HepG2 (cell line): ENCODE data around the gene CBL. TPM values are rescaled to one million over a fixed set of nuclear protein-coding genes. Genes with fewer than 3 reads are reported as not detected.

Source experiments
- ATAC-seq: fragments of 200-7000 bp; cut with Tn5 transposase; 3 replicates; pipeline ENCODE4 v1.9.1; 2020; ENCODE audit warnings: mild to moderate bottlenecking, moderate library complexity
- BruUV-seq: library from RNA; stranded (reverse); fragments of 400-500 nt; replicated peaks from 2 replicates; lab custom pipeline; 2021; lab: Mats Ljungman, UMichigan
- CTCF ChIA-PET: fragments of 300-600 bp; formaldehyde crosslinking; extraction: SDS; loops from one replicate; lab custom pipeline; 2021; ENCODE audit warnings: low total read pairs, inconsistent platforms, low intra/inter-chr PET ratio; lab: Yijun Ruan, JAX
- POLR2A ChIA-PET: fragments of 350-600 bp; sonication (Branson Sonifier 250); formaldehyde crosslinking; loops from one replicate; lab custom pipeline; 2020; ENCODE audit warnings: antibody characterized with exemption, inconsistent platforms; lab: Yijun Ruan, JAX
- DNase-seq: peaks from one replicate; pipeline ENCODE4 v3.0.0-alpha.2; 2015; ENCODE audit warnings: low spot score
- FAIRE-seq: peaks from 3 replicates; lab custom pipeline; 2011; peaks lifted over from hg19 to GRCh38; lab: Jason Lieb, UNC
- H2AFZ ChIP-seq: one replicate; pipeline ENCODE4 v1.6.1; 2011; ENCODE audit warnings: low read length, inconsistent platforms
- H3K27ac ChIP-seq: fragments of 300-600 bp; 3 replicates; pipeline ENCODE4 v1.8.0; 2011; ENCODE audit warnings: mixed run types, mild to moderate bottlenecking, mixed read lengths, low read length, inconsistent platforms; ENCODE audit not compliant: insufficient read depth; ENCODE audit errors: extremely low read length
- H3K27me3 ChIP-seq, 2 experiments: fragments of 200-600 bp in 1 of 2; 2 replicates in 1 of 2; 3 replicates in 1 of 2; pipeline versions ENCODE4 v1.6.0 to v1.8.0; 2011; ENCODE audit warnings: low read length in 2 of 2, mild to moderate bottlenecking in 2 of 2, moderate library complexity in 2 of 2, inconsistent platforms in 1 of 2; ENCODE audit not compliant: insufficient read depth in 2 of 2, control insufficient read depth in 1 of 2
- H3K36me3 ChIP-seq, 2 experiments: fragments of 200-600 bp in 1 of 2; replicated peaks in 1 of 2; 2 replicates in 1 of 2; 3 replicates in 1 of 2; pipeline versions ENCODE4 v1.5.1 to v1.8.0; 2011; ENCODE audit warnings: low read length in 2 of 2, inconsistent platforms in 1 of 2; ENCODE audit not compliant: insufficient read depth in 2 of 2, control insufficient read depth in 1 of 2
- H3K4me1 ChIP-seq: 2 replicates; pipeline ENCODE4 v1.5.1; 2012; ENCODE audit warnings: low read length, inconsistent platforms; ENCODE audit not compliant: insufficient read depth
- H3K4me2 ChIP-seq: 2 replicates; pipeline ENCODE4 v1.6.0; 2011; ENCODE audit warnings: low read depth, low read length, inconsistent platforms
- H3K4me3 ChIP-seq, 3 experiments: fragments of 200-600 bp in 1 of 3; sonication (generic), shearing (Covaris generic) in 1 of 3; replicated peaks in 1 of 3; 2 replicates each; pipeline ENCODE4 v1.5.1; 2011 to 2016; ENCODE audit warnings: low read length in 3 of 3, inconsistent platforms in 2 of 3, low read depth in 2 of 3, mild to moderate bottlenecking in 2 of 3, control low read depth in 1 of 3, mixed read lengths in 1 of 3; ENCODE audit not compliant: insufficient read depth in 1 of 3
- H3K79me2 ChIP-seq: one replicate; pipeline ENCODE4 v1.6.1; 2011; ENCODE audit warnings: low read length, inconsistent platforms; ENCODE audit not compliant: insufficient read depth
- H3K9ac ChIP-seq: 2 replicates; pipeline ENCODE4 v1.6.0; 2011; ENCODE audit warnings: mild to moderate bottlenecking, low read depth, low read length, inconsistent platforms; ENCODE audit not compliant: insufficient read depth
- H3K9me3 ChIP-seq: 2 replicates; pipeline ENCODE4 v1.5.1; 2012; ENCODE audit warnings: mild to moderate bottlenecking, low read length
- H4K20me1 ChIP-seq: 2 replicates; pipeline ENCODE4 v1.6.0; 2011; ENCODE audit warnings: inconsistent platforms, mild to moderate bottlenecking, low read length, moderate library complexity; ENCODE audit not compliant: insufficient read depth
- CEBPB ChIP-seq: IDR thresholded peaks from 2 replicates; pipeline ENCODE4 v1.6.1; 2011; ENCODE audit warnings: low read depth, low read length, improper control_type of control experiment, borderline replicate concordance
- GATAD2A ChIP-seq: IDR thresholded peaks from 2 replicates; pipeline ENCODE4 v1.6.1; 2016
- MATR3 ChIP-seq: sonication (generic); formaldehyde crosslinking; IDR thresholded peaks from 2 replicates; pipeline ENCODE4 v1.4.0; 2020; ENCODE audit warnings: missing genetic modification reagents
- SIX1 ChIP-seq: sonication (generic); formaldehyde crosslinking; IDR thresholded peaks from 2 replicates; pipeline ENCODE4 v1.4.0; 2020; ENCODE audit warnings: missing genetic modification reagents, borderline replicate concordance
- SNAI1 ChIP-seq: sonication (generic); formaldehyde crosslinking; IDR thresholded peaks from 2 replicates; pipeline ENCODE4 v1.5.0; 2020; ENCODE audit warnings: mild to moderate bottlenecking, missing genetic modification reagents, borderline replicate concordance
- STAG1 ChIP-seq: sonication (generic); formaldehyde crosslinking; IDR thresholded peaks from 2 replicates; pipeline ENCODE4 v1.4.0; 2020; ENCODE audit warnings: missing genetic modification reagents
- TBL1XR1 ChIP-seq: fragments of 150-350 bp; IDR thresholded peaks from 2 replicates; pipeline ENCODE4 v1.6.1; 2014; ENCODE audit warnings: borderline replicate concordance, low read length; ENCODE audit not compliant: partially characterized antibody
- TCF12 ChIP-seq, 2 experiments: fragments of 450-650 bp in 1 of 2; sonication (generic) in 1 of 2; formaldehyde crosslinking in 1 of 2; IDR thresholded peaks; 2 replicates each; pipeline versions ENCODE4 v1.6.1 to v1.8.0; 2017 to 2022; ENCODE audit warnings: antibody characterized with exemption in 1 of 2, mild to moderate bottlenecking in 1 of 2, missing genetic modification reagents in 1 of 2, moderate library complexity in 1 of 2
- TCF7 ChIP-seq: sonication (generic); IDR thresholded peaks from 2 replicates; pipeline ENCODE4 v1.6.1; 2016; ENCODE audit warnings: antibody characterized with exemption, low read depth
- ZBTB7B ChIP-seq: sonication (generic); formaldehyde crosslinking; IDR thresholded peaks from 2 replicates; pipeline ENCODE4 v1.4.0; 2020; ENCODE audit warnings: missing genetic modification reagents
- ZNF224 ChIP-seq: sonication (generic); formaldehyde crosslinking; IDR thresholded peaks from 2 replicates; pipeline ENCODE4 v1.5.0; 2020; ENCODE audit warnings: mild to moderate bottlenecking, missing genetic modification reagents
- ZNF256 ChIP-seq: sonication (generic); formaldehyde crosslinking; conservative IDR thresholded peaks from 2 replicates; pipeline ENCODE4 v1.4.0; 2020; ENCODE audit warnings: missing genetic modification reagents
- ZNF747 ChIP-seq: sonication (generic); formaldehyde crosslinking; IDR thresholded peaks from 2 replicates; pipeline ENCODE4 v1.8.1; 2023; ENCODE audit warnings: missing genetic modification reagents, mild to moderate bottlenecking, borderline replicate concordance
- ZNF879 ChIP-seq: sonication (generic); formaldehyde crosslinking; IDR thresholded peaks from 2 replicates; pipeline ENCODE4 v1.8.1; 2023; ENCODE audit warnings: missing genetic modification reagents
- WGBS: methylation state at CpG from one replicate; pipeline ENCODE4 v1.1.6; 2017; ENCODE audit warnings: low lambda C conversion rate; 5-methylcytosine and 5-hydroxymethylcytosine counted together
- in situ Hi-C: cut with HindIII; loops from 2 replicates; pipeline ENCODE4 v1.10.0; 2017; ENCODE audit warnings: low pct_unique_long_range_greater_than_20kb; ENCODE audit not compliant: extremely low pct_ligation_motif_present
- intact Hi-C: fragments of 100-400 bp; cut with micrococcal nuclease; formaldehyde crosslinking; loops from one replicate; pipeline ENCODE4 v1.10.0; 2022; ENCODE audit not compliant: unreplicated experiment
- polyA plus RNA-seq, 8 experiments: library from polyadenylated mRNA; depleted of rRNA in 3 of 8; stranded (reverse) in 7 of 8; unstranded in 1 of 8; fragments of >200 nt; fragmentation: Illumina TruSeq in 4 of 8; extraction: Trizol in 4 of 8; gene quantifications; 2 replicates each; pipeline versions ENCODE4 v1.2.1 to v1.2.3, GENCODE V29; 2011 to 2016; ENCODE audit warnings: low read depth in 4 of 8, missing spikeins in 1 of 8, mixed read lengths in 1 of 8; ENCODE audit not compliant: insufficient read depth in 1 of 8
- total RNA-seq, 5 experiments: library from RNA; depleted of rRNA; stranded (reverse); fragments of >200 nt; fragmentation: Illumina TruSeq; extraction: Trizol; gene quantifications; 2 replicates each; pipeline ENCODE4 v1.2.3, GENCODE V29; 2016; ENCODE audit warnings: low read depth in 1 of 5
- TF ChIP-seq, protein P1 (sequence below): sonication (generic); formaldehyde crosslinking; IDR thresholded peaks from 2 replicates; pipeline ENCODE4 v1.4.0; 2020; ENCODE audit warnings: mild to moderate bottlenecking, missing genetic modification reagents
- TF ChIP-seq, protein P2 (sequence below): sonication (generic); formaldehyde crosslinking; IDR thresholded peaks from 2 replicates; pipeline ENCODE4 v1.5.1; 2020; ENCODE audit warnings: mild to moderate bottlenecking, missing genetic modification reagents
- TF ChIP-seq, protein P3 (sequence below): sonication (generic); formaldehyde crosslinking; IDR thresholded peaks from 2 replicates; pipeline ENCODE4 v1.4.0; 2020; ENCODE audit warnings: missing genetic modification reagents, low read depth, mild to moderate bottlenecking, borderline replicate concordance

CBL gene
- total and polyA plus RNA-seq, 2 of the 13 experiments (the other 11 are each of a cell fraction or from before 2014, with no cell fraction given), result 6.6 to 7.4 TPM

DNA sequence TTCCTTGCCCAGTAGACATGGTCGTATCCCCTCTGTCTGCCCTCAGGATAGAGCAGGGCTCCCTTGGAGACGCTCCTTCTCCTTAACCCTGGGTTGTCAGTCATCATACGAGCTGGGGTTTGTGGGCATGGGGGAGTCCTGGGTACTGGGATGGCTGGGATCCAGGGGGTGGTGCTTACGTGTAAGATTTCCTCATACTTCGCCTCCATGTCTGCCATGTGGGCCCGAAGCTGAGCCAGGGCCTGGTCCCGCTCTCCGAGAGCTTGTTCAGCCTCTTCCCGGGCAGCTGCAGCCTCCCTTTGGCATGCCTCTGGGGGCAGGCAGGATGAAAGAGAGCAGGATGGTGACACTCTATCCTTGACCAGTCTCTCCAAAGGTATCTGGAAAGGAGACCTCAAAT, 15.6 kb upstream of the CBL start:
- ATAC-seq, result no peak
- intact Hi-C loops, result no loop called here
- H3K4me1 ChIP-seq, result peaks cover 34% of the 10 kb centered on the region
- no peaks in the 10 kb centered on the region for H3K79me2 ChIP-seq
- no peaks in the 10 kb centered on the region for H3K9me3 ChIP-seq
- H3K4me3 ChIP-seq, result no peak overlapping the region
- H3K27ac ChIP-seq, result no peak overlapping the region
- no peak overlapping the region for H3K9ac ChIP-seq
- CTCF ChIA-PET, result no interaction called here
- TF ChIP-seq, protein P1, sequence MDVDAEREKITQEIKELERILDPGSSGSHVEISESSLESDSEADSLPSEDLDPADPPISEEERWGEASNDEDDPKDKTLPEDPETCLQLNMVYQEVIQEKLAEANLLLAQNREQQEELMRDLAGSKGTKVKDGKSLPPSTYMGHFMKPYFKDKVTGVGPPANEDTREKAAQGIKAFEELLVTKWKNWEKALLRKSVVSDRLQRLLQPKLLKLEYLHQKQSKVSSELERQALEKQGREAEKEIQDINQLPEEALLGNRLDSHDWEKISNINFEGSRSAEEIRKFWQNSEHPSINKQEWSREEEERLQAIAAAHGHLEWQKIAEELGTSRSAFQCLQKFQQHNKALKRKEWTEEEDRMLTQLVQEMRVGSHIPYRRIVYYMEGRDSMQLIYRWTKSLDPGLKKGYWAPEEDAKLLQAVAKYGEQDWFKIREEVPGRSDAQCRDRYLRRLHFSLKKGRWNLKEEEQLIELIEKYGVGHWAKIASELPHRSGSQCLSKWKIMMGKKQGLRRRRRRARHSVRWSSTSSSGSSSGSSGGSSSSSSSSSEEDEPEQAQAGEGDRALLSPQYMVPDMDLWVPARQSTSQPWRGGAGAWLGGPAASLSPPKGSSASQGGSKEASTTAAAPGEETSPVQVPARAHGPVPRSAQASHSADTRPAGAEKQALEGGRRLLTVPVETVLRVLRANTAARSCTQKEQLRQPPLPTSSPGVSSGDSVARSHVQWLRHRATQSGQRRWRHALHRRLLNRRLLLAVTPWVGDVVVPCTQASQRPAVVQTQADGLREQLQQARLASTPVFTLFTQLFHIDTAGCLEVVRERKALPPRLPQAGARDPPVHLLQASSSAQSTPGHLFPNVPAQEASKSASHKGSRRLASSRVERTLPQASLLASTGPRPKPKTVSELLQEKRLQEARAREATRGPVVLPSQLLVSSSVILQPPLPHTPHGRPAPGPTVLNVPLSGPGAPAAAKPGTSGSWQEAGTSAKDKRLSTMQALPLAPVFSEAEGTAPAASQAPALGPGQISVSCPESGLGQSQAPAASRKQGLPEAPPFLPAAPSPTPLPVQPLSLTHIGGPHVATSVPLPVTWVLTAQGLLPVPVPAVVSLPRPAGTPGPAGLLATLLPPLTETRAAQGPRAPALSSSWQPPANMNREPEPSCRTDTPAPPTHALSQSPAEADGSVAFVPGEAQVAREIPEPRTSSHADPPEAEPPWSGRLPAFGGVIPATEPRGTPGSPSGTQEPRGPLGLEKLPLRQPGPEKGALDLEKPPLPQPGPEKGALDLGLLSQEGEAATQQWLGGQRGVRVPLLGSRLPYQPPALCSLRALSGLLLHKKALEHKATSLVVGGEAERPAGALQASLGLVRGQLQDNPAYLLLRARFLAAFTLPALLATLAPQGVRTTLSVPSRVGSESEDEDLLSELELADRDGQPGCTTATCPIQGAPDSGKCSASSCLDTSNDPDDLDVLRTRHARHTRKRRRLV (CRISPR knock-in tag), result no peak
- TF ChIP-seq ZNF224 (no peak), STAG1 (CRISPR knock-in tag) (no peak), GATAD2A (no peak), SNAI1 (CRISPR knock-in tag) (no peak), TCF7 (no peak), TCF12 (IDR thresholded peaks at IDR 0.05) (no peak), TCF12 (CRISPR knock-in tag; IDR thresholded peaks at IDR 0.05) (no peak), ZNF747 (CRISPR knock-in tag) (no peak), SIX1 (CRISPR knock-in tag) (no peak), ZBTB7B (CRISPR knock-in tag) (no peak), CEBPB (no peak), TBL1XR1 (no peak), MATR3 (CRISPR knock-in tag) (no peak), ZNF879 (CRISPR knock-in tag) (no peak), ZNF256 (no peak)
- TF ChIP-seq, protein P2, sequence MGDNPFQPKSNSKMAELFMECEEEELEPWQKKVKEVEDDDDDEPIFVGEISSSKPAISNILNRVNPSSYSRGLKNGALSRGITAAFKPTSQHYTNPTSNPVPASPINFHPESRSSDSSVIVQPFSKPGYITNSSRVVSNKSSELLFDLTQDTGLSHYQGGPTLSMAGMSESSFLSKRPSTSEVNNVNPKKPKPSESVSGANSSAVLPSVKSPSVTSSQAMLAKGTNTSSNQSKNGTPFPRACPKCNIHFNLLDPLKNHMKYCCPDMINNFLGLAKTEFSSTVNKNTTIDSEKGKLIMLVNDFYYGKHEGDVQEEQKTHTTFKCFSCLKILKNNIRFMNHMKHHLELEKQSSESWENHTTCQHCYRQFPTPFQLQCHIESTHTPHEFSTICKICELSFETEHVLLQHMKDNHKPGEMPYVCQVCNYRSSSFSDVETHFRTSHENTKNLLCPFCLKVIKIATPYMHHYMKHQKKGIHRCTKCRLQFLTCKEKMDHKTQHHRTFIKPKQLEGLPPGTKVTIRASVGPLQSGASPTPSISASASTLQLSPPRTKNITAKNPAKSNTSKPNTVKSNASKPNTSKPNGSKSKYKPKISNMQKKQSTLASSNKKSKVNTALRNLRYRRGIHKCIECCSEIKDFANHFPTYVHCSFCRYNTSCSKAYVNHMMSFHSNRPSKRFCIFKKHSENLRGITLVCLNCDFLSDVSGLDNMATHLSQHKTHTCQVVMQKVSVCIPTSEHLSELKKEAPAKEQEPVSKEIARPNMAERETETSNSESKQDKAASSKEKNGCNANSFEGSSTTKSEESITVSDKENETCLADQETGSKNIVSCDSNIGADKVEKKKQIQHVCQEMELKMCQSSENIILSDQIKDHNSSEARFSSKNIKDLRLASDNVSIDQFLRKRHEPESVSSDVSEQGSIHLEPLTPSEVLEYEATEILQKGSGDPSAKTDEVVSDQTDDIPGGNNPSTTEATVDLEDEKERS (CRISPR knock-in tag), result no peak
- TF ChIP-seq, protein P3, sequence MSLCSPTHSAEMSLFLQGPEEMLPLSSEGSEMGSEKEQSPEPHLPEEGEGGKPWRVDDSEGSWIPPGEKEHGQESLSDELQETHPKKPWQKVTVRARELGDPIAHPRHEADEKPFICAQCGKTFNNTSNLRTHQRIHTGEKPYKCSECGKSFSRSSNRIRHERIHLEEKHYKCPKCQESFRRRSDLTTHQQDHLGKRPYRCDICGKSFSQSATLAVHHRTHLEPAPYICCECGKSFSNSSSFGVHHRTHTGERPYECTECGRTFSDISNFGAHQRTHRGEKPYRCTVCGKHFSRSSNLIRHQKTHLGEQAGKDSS (CRISPR knock-in tag), result no peak
- TF ChIP-seq, all 625 proteins: peak for 0
- no TSS peak for BruUV-seq
- DNase-seq (no peak), FAIRE-seq (no peak)
- in situ Hi-C loops, result loop anchor here (10.0 kb wide), 1 partner anchor 284 kb away; no protein-coding TSS in a partner anchor
- WGBS, result 83% methylated on average over 9 of the region's 9 CpGs
- Histone ChIP-seq H3K36me3 (no peaks in the 10 kb centered on the region), H3K27me3 (peaks cover 3 to 16% of the 10 kb centered on the region in 2 experiments), H3K4me2 (no peak overlapping the region), H4K20me1 (no peaks in the 10 kb centered on the region), H2AFZ (no peak overlapping the region)
- POLR2A ChIA-PET, result interaction anchor here (1.2 kb wide), 1 partner anchor 22 kb away, joined by 8 read pairs; the partner anchor contains the start of gene NLRX1
